ENCODE measurements around the gene CRYBA1.

- no peak for TF ChIP-seq CTCF (IDR thresholded peaks at IDR 0.05; ENCODE audit: low read depth, low read length)
- no peak for TF ChIP-seq EZH2phosphoT487 (IDR thresholded peaks at IDR 0.05; ENCODE audit: low read depth)
Observed at GRCh38 chr17:29292071-29292991, 45.7 kb downstream of the CRYBA1 start.

All from OCI-LY3 (cell line).